Kidney (tissue), 14 donors: Measurements from ENCODE around the gene CRYBA4. TPM values are rescaled to one million over a fixed set of nuclear protein-coding genes. Genes with fewer than 3 reads are reported as not detected.

Experiments
- DNase-seq, 5 donors: peaks; one replicate each; pipeline ENCODE4 v3.0.0-alpha.2; 2013 to 2020
- FAIRE-seq: peaks from 2 replicates; lab custom pipeline; 2012; peaks lifted over from hg19 to GRCh38; lab: Jason Lieb, UNC
- H3K27ac ChIP-seq, 2 donors: one replicate each; pipeline ENCODE4 v1.7.0; 2013; ENCODE audit warnings: low read depth in 2 of 2, low read length in 2 of 2, inconsistent platforms in 1 of 2
- H3K27me3 ChIP-seq: one replicate; pipeline ENCODE4 v1.7.1; 2013; ENCODE audit warnings: low read length, inconsistent platforms; ENCODE audit not compliant: control insufficient read depth, insufficient read depth
- H3K36me3 ChIP-seq, 3 donors: one replicate each; pipeline versions ENCODE4 v1.7.0 to v1.7.1; 2013; ENCODE audit warnings: low read length in 3 of 3, control low read depth in 1 of 3, inconsistent platforms in 1 of 3; ENCODE audit not compliant: insufficient read depth in 3 of 3, control insufficient read depth in 2 of 3
- H3K4me1 ChIP-seq, 3 donors: one replicate each; pipeline versions ENCODE4 v1.7.0 to v1.7.1; 2013; ENCODE audit warnings: low read length in 3 of 3, inconsistent platforms in 1 of 3, low read depth in 1 of 3; ENCODE audit not compliant: control insufficient read depth in 2 of 3, insufficient read depth in 2 of 3
- H3K4me3 ChIP-seq, 3 donors: one replicate each; pipeline versions ENCODE4 v1.7.0 to v1.8.1; 2013; ENCODE audit warnings: low read length in 3 of 3, control low read depth in 1 of 3, inconsistent platforms in 1 of 3
- H3K9ac ChIP-seq, 3 donors: one replicate each; pipeline versions ENCODE4 v1.7.0 to v1.7.1; 2013; ENCODE audit warnings: low read length in 3 of 3, control low read depth in 1 of 3, inconsistent platforms in 1 of 3
- H3K9me3 ChIP-seq, 3 donors: one replicate each; pipeline versions ENCODE4 v1.7.0 to v1.7.1; 2013; ENCODE audit warnings: low read length in 3 of 3, control low read depth in 1 of 3, inconsistent platforms in 1 of 3; ENCODE audit not compliant: control insufficient read depth in 2 of 3, insufficient read depth in 1 of 3
- CTCF ChIP-seq: IDR thresholded peaks from 3 replicates; pipeline ENCODE4 v1.5.1; 2012; ENCODE audit warnings: mild to moderate bottlenecking, moderate library complexity, borderline replicate concordance; ENCODE audit not compliant: insufficient read depth; ENCODE audit errors: extremely low read depth
- intact Hi-C: fragments of 100-400 bp; cut with DNase I; formaldehyde crosslinking; loops from one replicate; pipeline ENCODE4 v1.11.1; 2022
- polyA plus RNA-seq: library from polyadenylated mRNA; stranded (reverse); fragments of 350-450 nt; fragmentation: Illumina TruSeq; extraction: RNeasy Lipid Tissue Mini Kit (QIAGEN cat#74804); gene quantifications from one replicate; pipeline ENCODE4 v1.2.3, GENCODE V29; 2014; ENCODE audit warnings: low read depth, low replicate concordance; ENCODE audit not compliant: insufficient read depth
- total RNA-seq: library from RNA; stranded (reverse); fragmentation: NEBNext Ultra II Directional; extraction: Animal tissue kit (Norgen Biotek cat#: 25700); gene quantifications from one replicate; pipeline ENCODE4 v1.2.1, GENCODE V29; 2021
- donor health status: control.
- donor health status: control.
- donor health status: control.
- donor health status: control.
- donor health status: control.
- donor health status: DM: yes; HTN: yes; CAD: no.
- donor health status: Normal renal cell carcinoma (clear cell type).

CRYBA4 gene
- total and polyA plus RNA-seq, 2 donors from 2014 or later = 0.41 TPM; not detected in 1

DNA sequence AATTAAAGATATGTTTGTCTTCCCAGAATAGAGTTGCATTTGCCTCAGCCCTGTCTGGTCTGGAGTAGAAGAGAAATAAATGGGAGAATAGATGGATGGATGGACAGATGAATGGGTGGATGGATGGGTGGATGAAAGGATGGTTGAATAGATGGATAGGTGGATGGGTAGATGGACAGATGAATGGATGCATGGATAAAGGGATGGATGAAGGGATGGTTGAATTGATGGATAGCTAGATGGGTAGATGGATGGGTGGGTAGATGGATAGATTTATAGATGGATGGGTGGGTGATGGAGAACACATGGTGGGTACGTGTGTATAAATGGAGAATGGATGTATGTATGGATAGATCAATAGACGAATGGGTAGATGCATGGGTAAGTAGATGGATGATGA lies 12.5 kb upstream of the CRYBA4 start:
- no peak overlapping the region for H3K9ac ChIP-seq
- FAIRE-seq (no peak), DNase-seq (no peak)
- no peaks in the 10 kb centered on the region for H3K9me3 ChIP-seq
- H3K27me3 ChIP-seq = no peaks in the 10 kb centered on the region
- intact Hi-C loops = no loop called here
- no peak overlapping the region for H3K27ac ChIP-seq
- H3K4me1 ChIP-seq = no peaks in the 10 kb centered on the region
- no peak for TF ChIP-seq CTCF
- H3K4me3 ChIP-seq = no peak overlapping the region
- H3K36me3 ChIP-seq = no peaks in the 10 kb centered on the region

GRCh38 chr22:26610072-26610958 lies 11.4 kb upstream of the CRYBA4 start:
- Histone ChIP-seq H3K27me3 (no peaks in the 10 kb centered on the region), H3K9me3 (no peaks in the 10 kb centered on the region), H3K9ac (no peak overlapping the region), H3K27ac (no peak overlapping the region), H3K4me3 (no peak overlapping the region), H3K36me3 (no peaks in the 10 kb centered on the region), H3K4me1 (no peaks in the 10 kb centered on the region)
- DNase-seq = no peak
- intact Hi-C loops = no loop called here
- FAIRE-seq = no peak
- no peak for TF ChIP-seq CTCF

DNA sequence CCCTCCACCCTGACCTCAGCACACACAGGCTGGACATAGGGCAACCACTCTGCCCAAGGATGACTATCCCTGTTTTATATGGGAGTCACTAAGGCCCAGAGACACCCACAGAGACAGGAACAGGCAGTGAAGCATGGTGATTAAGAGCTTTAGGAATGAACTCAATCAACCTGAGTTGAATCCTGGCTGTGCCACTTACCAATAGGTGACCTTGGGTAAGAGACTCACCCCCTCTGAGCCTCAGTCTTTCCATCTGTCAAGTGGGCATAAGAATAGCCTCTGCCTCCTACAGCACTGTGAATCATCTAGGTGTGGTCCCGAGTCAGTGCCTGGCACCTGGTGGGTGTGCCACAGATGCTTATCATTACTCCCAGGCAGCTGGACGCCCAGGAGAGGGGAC lies 10.8 kb upstream of the CRYBA4 start:
- intact Hi-C loops = no loop called here
- no peak for DNase-seq
- Histone ChIP-seq H3K4me1 (no peaks in the 10 kb centered on the region), H3K36me3 (no peaks in the 10 kb centered on the region), H3K9ac (no peak overlapping the region), H3K9me3 (no peaks in the 10 kb centered on the region), H3K4me3 (no peak overlapping the region), H3K27me3 (no peaks in the 10 kb centered on the region), H3K27ac (no peak overlapping the region)
- no peak for TF ChIP-seq CTCF
- no peak for FAIRE-seq
